ENCODE measurements around the gene BCKDK.

BCKDK gene

DNA sequence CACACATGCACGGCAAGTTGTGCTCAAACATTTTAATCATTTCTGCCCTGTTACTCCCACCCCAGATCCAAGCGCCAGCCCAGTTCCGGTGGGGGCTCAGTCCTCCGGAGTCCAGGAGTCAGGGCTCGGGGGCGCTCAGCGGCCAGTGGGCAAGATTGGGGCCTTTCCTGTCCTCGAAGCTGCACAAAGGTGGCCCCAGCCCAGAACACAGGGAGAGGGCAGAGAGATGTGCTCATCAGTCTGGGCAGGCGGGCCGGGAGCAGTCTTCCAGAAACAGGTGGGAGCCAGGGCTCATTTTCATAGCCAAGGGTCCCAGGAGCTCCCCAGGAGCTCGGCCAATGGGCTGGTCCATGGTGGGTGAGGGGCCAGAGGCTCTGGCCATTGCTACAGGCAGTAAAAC, 23.2 kb downstream of the BCKDK start:
- H3K4me1 ChIP-seq (ENCODE audit: control extremely low read depth in 1 of 4, control insufficient read depth in 4 of 4, insufficient read depth in 4 of 4, low read length in 3 of 4) = peaks cover 6 to 43% (median 41%) of the 10 kb centered on the region in 4 experiments
- POLR2A ChIA-PET = interaction anchor here (1.6 kb wide), 1 partner anchor 14 kb away, joined by 4 read pairs; the partner anchor contains the start of gene KAT8
- H3K9me3 ChIP-seq (ENCODE audit: control extremely low read depth in 1 of 5, control insufficient read depth in 4 of 5, insufficient read depth in 2 of 5, low read depth in 1 of 5, low read length in 4 of 5) = no peaks in the 10 kb centered on the region
- WGBS (ENCODE audit: insufficient coverage) = 97% methylated on average over 10 of the region's 11 CpGs
- H3K27ac ChIP-seq (ENCODE audit: insufficient read depth in 1 of 2, low read depth in 1 of 2, low read length in 2 of 2, poor library complexity in 1 of 2, severe bottlenecking in 2 of 2) = no peak overlapping the region
- no peak overlapping the region for H3K4me3 ChIP-seq (ENCODE audit: control insufficient read depth in 1 of 7, extremely low read depth in 1 of 7, insufficient read depth in 4 of 7, low read depth in 2 of 7, low read length in 6 of 7)
- DNase-seq = no peak
- peaks cover 0 to 41% (median 18%) of the 10 kb centered on the region in 4 experiments for H3K36me3 ChIP-seq (ENCODE audit: control insufficient read depth in 4 of 4, insufficient read depth in 4 of 4, low read length in 3 of 4)
- H3K27me3 ChIP-seq (replicated peaks in 2 of 5; ENCODE audit: control insufficient read depth in 4 of 5, insufficient read depth in 5 of 5, low read length in 4 of 5) = no peaks in the 10 kb centered on the region
- CTCF ChIA-PET = interaction anchor here (0.8 to 9.6 kb wide), 4 partner anchors 8 to 55 kb away, joined by 3 to 123 read pairs (median 3); partner anchors contain the start of gene VKORC1

DNA sequence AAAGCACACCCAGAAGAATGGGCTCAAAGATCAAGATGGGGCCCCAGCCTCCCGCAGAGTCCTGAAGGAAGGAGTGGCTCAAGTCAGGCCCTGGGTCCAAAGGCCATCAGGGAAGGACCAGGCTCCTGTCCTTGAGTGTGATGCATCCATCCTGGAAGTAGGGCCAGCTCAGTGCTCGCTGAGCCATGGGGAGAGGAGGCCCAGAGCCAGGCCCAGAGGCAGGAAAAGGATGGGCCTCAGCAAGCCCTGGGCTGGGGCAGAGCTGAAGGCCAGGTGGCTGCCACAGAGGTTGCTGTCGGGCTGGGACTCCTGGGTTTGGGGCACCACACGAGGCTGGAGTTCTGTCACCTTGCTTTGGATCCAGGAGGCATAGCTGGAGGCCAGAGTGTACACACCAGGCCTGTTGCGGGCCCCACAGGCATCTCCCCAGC, 23.7 kb downstream of the BCKDK start:
- Histone ChIP-seq H3K36me3 (ENCODE audit: control insufficient read depth in 4 of 4, insufficient read depth in 4 of 4, low read length in 3 of 4) (peaks cover 0 to 38% (median 18%) of the 10 kb centered on the region in 4 experiments), H3K4me3 (ENCODE audit: control insufficient read depth in 1 of 7, extremely low read depth in 1 of 7, insufficient read depth in 4 of 7, low read depth in 2 of 7, low read length in 6 of 7) (no peak overlapping the region), H3K27me3 (replicated peaks in 2 of 5; ENCODE audit: control insufficient read depth in 4 of 5, insufficient read depth in 5 of 5, low read length in 4 of 5) (no peaks in the 10 kb centered on the region), H3K4me1 (ENCODE audit: control extremely low read depth in 1 of 4, control insufficient read depth in 4 of 4, insufficient read depth in 4 of 4, low read length in 3 of 4) (peaks cover 6 to 38% (median 37%) of the 10 kb centered on the region in 4 experiments), H3K9me3 (ENCODE audit: control extremely low read depth in 1 of 5, control insufficient read depth in 4 of 5, insufficient read depth in 2 of 5, low read depth in 1 of 5, low read length in 4 of 5) (no peaks in the 10 kb centered on the region), H3K27ac (ENCODE audit: insufficient read depth in 1 of 2, low read depth in 1 of 2, low read length in 2 of 2, poor library complexity in 1 of 2, severe bottlenecking in 2 of 2) (no peak overlapping the region)
- no peak for DNase-seq
- WGBS (ENCODE audit: insufficient coverage) = 89% methylated on average over 5 of the region's 5 CpGs
- ChIA-PET CTCF (interaction anchor here (0.8 to 9.6 kb wide), 3 partner anchors 9 to 37 kb away, joined by 3 to 123 read pairs (median 3); partner anchors contain the start of gene VKORC1), POLR2A (interaction anchor here (1.6 kb wide), 1 partner anchor 14 kb away, joined by 4 read pairs; the partner anchor contains the start of gene KAT8)

DNA sequence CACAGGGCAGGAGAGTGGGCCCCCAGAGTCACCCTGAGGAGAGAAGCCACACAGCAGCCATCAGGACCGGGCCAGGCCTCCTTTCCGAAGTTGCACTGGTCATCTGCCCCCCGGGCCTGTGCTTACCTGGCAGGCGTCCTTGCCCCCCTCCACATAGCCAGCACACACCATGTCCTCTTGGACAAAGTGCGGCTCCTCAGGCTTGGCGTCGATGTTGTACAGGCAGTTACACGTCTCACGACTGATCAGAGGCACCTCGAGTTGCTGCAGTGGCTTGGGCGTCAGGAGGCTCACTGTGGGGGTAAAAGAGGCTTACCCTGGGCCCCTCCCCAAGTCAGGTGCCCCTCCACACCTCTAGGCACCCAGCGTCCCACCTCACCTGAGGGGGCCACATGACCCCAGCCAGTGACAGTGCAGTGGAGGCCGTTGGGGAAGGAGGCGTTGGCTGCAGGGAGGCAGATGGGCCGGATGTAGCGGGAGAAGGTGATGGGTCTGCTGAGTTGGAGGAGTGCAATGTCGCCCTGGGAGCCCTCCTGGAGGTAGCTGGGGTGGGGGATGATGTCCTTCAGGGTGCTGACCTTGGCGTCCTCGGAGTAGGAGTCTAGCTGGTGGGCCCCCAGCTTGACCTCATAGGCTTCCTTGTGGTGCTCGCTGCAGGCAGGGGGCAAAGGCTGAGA, 24.3 kb downstream of the BCKDK start:
- 90% methylated on average over 14 of the region's 20 CpGs for WGBS (ENCODE audit: insufficient coverage)
- CTCF ChIA-PET = interaction anchor here (0.6 to 9.6 kb wide), 5 partner anchors 9 to 38 kb away, joined by 3 to 123 read pairs (median 3); partner anchors contain the start of gene VKORC1

DNA sequence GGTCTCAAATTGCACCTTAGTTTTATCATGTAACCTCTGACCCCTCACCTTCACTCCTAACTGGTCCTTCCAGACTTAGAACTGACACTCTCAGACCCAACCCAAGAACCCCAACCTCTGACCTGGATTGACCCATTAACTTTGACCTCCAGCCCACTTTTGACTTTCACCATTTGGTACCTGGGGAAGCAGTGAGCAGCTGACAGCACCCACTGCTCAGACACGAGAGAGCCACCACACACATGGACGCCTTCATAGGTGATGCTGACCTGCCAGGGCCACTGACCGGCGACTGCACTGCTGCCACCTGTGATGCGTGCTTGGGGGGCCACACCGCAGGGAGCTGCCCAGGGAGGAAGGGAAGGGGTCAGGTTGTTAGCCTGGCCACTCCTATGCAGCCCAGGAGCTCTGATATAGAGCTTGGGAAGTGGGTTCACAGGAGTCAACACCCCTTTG, 24.9 kb downstream of the BCKDK start:
- H3K9me3 ChIP-seq (ENCODE audit: control extremely low read depth in 1 of 5, control insufficient read depth in 4 of 5, insufficient read depth in 2 of 5, low read depth in 1 of 5, low read length in 4 of 5) = no peaks in the 10 kb centered on the region
- CTCF ChIA-PET = interaction anchor here (0.6 to 9.6 kb wide), 4 partner anchors 10 to 223 kb away, joined by 3 to 123 read pairs (median 6); no protein-coding TSS in a partner anchor
- H3K4me3 ChIP-seq (ENCODE audit: control insufficient read depth in 1 of 7, extremely low read depth in 1 of 7, insufficient read depth in 4 of 7, low read depth in 2 of 7, low read length in 6 of 7) = no peak overlapping the region
- POLR2A ChIA-PET = no interaction called here
- no peak overlapping the region for H3K27ac ChIP-seq (ENCODE audit: insufficient read depth in 1 of 2, low read depth in 1 of 2, low read length in 2 of 2, poor library complexity in 1 of 2, severe bottlenecking in 2 of 2)
- WGBS (ENCODE audit: insufficient coverage) = 98% methylated on average over 6 of the region's 6 CpGs
- H3K36me3 ChIP-seq (ENCODE audit: control insufficient read depth in 4 of 4, insufficient read depth in 4 of 4, low read length in 3 of 4) = peaks cover 0 to 27% (median 16%) of the 10 kb centered on the region in 4 experiments
- H3K4me1 ChIP-seq (ENCODE audit: control extremely low read depth in 1 of 4, control insufficient read depth in 4 of 4, insufficient read depth in 4 of 4, low read length in 3 of 4) = peaks cover 3 to 26% (median 25%) of the 10 kb centered on the region in 4 experiments
- no peak for DNase-seq
- H3K27me3 ChIP-seq (replicated peaks in 2 of 5; ENCODE audit: control insufficient read depth in 4 of 5, insufficient read depth in 5 of 5, low read length in 4 of 5) = no peaks in the 10 kb centered on the region

More for the DNA sequence above, 24.3 kb downstream of the BCKDK start:
- Histone ChIP-seq H3K9me3 (ENCODE audit: control extremely low read depth in 1 of 5, control insufficient read depth in 4 of 5, insufficient read depth in 2 of 5, low read depth in 1 of 5, low read length in 4 of 5) (no peaks in the 10 kb centered on the region), H3K4me1 (ENCODE audit: control extremely low read depth in 1 of 4, control insufficient read depth in 4 of 4, insufficient read depth in 4 of 4, low read length in 3 of 4) (peaks cover 6 to 32% (median 31%) of the 10 kb centered on the region in 4 experiments), H3K27me3 (replicated peaks in 2 of 5; ENCODE audit: control insufficient read depth in 4 of 5, insufficient read depth in 5 of 5, low read length in 4 of 5) (no peaks in the 10 kb centered on the region), H3K27ac (ENCODE audit: insufficient read depth in 1 of 2, low read depth in 1 of 2, low read length in 2 of 2, poor library complexity in 1 of 2, severe bottlenecking in 2 of 2) (no peak overlapping the region), H3K36me3 (ENCODE audit: control insufficient read depth in 4 of 4, insufficient read depth in 4 of 4, low read length in 3 of 4) (peaks cover 0 to 32% (median 16%) of the 10 kb centered on the region in 4 experiments), H3K4me3 (ENCODE audit: control insufficient read depth in 1 of 7, extremely low read depth in 1 of 7, insufficient read depth in 4 of 7, low read depth in 2 of 7, low read length in 6 of 7) (no peak overlapping the region)
- no peak for DNase-seq
- POLR2A ChIA-PET = interaction anchor here (1.6 kb wide), 1 partner anchor 15 kb away, joined by 4 read pairs; the partner anchor contains the start of gene KAT8

DNA sequence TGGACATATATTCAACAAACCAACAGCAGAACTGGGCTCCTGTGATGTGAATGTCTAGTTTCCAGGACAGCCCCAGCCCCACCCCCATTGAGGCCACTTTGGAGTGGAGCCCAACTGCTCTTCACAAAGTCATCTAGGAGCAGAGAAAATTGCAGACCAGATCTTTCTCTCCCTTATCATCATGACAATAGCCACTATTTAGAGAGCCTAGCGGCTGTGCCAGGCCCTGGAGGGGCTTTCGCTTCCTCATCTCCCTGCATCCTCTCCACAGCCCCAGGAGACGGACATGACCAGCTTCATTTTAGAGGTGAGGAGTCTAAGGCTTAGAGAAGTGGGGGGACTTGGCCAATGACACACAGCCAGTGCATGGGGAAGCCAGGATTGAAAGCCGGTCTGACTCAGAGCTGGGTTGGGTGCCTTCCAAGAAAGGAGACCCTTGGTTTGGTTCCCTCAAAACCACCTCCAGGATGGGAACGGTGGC, 25.9 kb downstream of the BCKDK start:
- WGBS (ENCODE audit: insufficient coverage) = 90% methylated on average over 2 of the region's 5 CpGs
- Histone ChIP-seq H3K9me3 (ENCODE audit: control extremely low read depth in 1 of 5, control insufficient read depth in 4 of 5, insufficient read depth in 2 of 5, low read depth in 1 of 5, low read length in 4 of 5) (no peaks in the 10 kb centered on the region), H3K4me1 (ENCODE audit: control extremely low read depth in 1 of 4, control insufficient read depth in 4 of 4, insufficient read depth in 4 of 4, low read length in 3 of 4) (peaks cover 3 to 16% (median 14%) of the 10 kb centered on the region in 4 experiments), H3K4me3 (ENCODE audit: control insufficient read depth in 1 of 7, extremely low read depth in 1 of 7, insufficient read depth in 4 of 7, low read depth in 2 of 7, low read length in 6 of 7) (no peak overlapping the region), H3K27ac (ENCODE audit: insufficient read depth in 1 of 2, low read depth in 1 of 2, low read length in 2 of 2, poor library complexity in 1 of 2, severe bottlenecking in 2 of 2) (no peak overlapping the region), H3K27me3 (replicated peaks in 2 of 5; ENCODE audit: control insufficient read depth in 4 of 5, insufficient read depth in 5 of 5, low read length in 4 of 5) (no peaks in the 10 kb centered on the region), H3K36me3 (ENCODE audit: control insufficient read depth in 4 of 4, insufficient read depth in 4 of 4, low read length in 3 of 4) (peaks cover 0 to 27% (median 16%) of the 10 kb centered on the region in 4 experiments)
- CTCF ChIA-PET = interaction anchor here (1.1 to 2.3 kb wide), 2 partner anchors 8 to 21 kb away, joined by 4 to 7 read pairs; no protein-coding TSS in a partner anchor
- POLR2A ChIA-PET = interaction anchor here (0.5 kb wide), 1 partner anchor 23 kb away, joined by 3 read pairs; no protein-coding TSS in a partner anchor
- DNase-seq = no peak

DNA sequence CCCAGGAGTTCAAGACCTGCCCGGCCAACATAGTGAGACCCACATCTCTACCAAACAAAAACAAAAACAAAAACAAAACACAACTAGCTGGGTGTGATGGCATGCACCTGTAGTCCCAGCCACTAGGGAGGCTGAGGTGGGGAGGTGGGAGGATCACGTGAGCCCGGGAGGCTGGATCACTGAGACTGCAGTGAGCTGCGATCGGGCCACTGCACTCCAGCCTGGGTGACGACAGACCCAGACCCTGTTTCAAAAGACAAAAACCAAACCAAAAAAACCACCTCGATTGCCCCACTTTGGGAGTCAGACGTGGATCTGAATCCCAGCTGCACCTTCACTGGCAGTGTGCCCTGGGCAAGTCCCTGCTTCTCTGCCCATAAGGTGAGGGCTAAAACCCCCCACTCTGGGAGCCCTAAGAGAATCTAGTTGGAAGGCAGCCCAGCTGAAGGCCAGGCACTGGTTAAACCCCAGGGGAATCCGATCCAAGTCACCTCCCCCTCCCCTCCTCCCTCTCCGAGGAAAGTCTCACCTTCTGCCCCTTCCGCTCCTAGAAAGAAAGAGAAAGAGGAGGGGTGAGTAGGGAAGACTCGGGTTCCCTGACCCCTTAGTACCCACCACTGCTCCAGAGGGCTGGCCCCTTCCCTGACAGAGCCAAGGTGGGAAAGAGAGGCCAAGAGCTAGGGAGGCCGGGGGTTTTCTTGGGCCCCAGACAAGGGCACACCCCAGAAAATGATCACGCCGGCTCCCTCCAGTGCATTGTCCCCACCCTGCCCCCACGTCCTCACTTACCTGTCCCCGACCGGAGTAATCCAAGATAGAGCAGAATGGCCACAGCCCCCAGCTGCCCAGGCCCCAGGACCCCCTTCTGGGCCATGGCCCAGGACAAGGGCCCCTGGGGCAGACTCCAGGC, 26.7 kb downstream of the BCKDK start:
- CTCF ChIA-PET = interaction anchor here (1.1 to 2.3 kb wide), 3 partner anchors 9 to 22 kb away, joined by 4 to 7 read pairs (median 6); partner anchors contain the start of gene KAT8
- H3K4me3 ChIP-seq (ENCODE audit: control insufficient read depth in 1 of 7, extremely low read depth in 1 of 7, insufficient read depth in 4 of 7, low read depth in 2 of 7, low read length in 6 of 7) = no peak overlapping the region
- 52% methylated on average over 2 of the region's 18 CpGs for WGBS (ENCODE audit: insufficient coverage)

More for the DNA sequence above, 26.7 kb downstream of the BCKDK start:
- Histone ChIP-seq H3K4me1 (ENCODE audit: control extremely low read depth in 1 of 4, control insufficient read depth in 4 of 4, insufficient read depth in 4 of 4, low read length in 3 of 4) (peaks cover 0 to 8% (median 7%) of the 10 kb centered on the region in 4 experiments), H3K27me3 (replicated peaks in 2 of 5; ENCODE audit: control insufficient read depth in 4 of 5, insufficient read depth in 5 of 5, low read length in 4 of 5) (no peaks in the 10 kb centered on the region), H3K36me3 (ENCODE audit: control insufficient read depth in 4 of 4, insufficient read depth in 4 of 4, low read length in 3 of 4) (peaks cover 0 to 27% (median 16%) of the 10 kb centered on the region in 4 experiments), H3K9me3 (ENCODE audit: control extremely low read depth in 1 of 5, control insufficient read depth in 4 of 5, insufficient read depth in 2 of 5, low read depth in 1 of 5, low read length in 4 of 5) (no peaks in the 10 kb centered on the region), H3K27ac (ENCODE audit: insufficient read depth in 1 of 2, low read depth in 1 of 2, low read length in 2 of 2, poor library complexity in 1 of 2, severe bottlenecking in 2 of 2) (peak overlapping the region in 1 of 2 experiments; percentile 49)
- POLR2A ChIA-PET = interaction anchor here (0.5 to 0.6 kb wide), 2 partner anchors 21 to 22 kb away, joined by 3 read pairs; no protein-coding TSS in a partner anchor
- no peak for DNase-seq
